Keratinocyte (primary cell): ENCODE measurements around the gene THBS2.

Experiments
- EZH2 ChIP-seq: IDR thresholded peaks from one replicate; pipeline ENCODE4 v1.6.1; 2012; ENCODE audit warnings: inconsistent platforms, mild to moderate bottlenecking, low read length, moderate library complexity
- TF ChIP-seq, protein P1 (sequence below), 3 experiments: IDR thresholded peaks in 1 of 3; conservative IDR thresholded peaks in 1 of 3; optimal IDR thresholded peaks in 1 of 3; 2 replicates in 2 of 3; 3 replicates in 1 of 3; pipeline versions ENCODE3 to v1.5.1; 2011; ENCODE audit warnings: low read length in 3 of 3, mild to moderate bottlenecking in 3 of 3, moderate library complexity in 2 of 3, control low read depth in 1 of 3, inconsistent platforms in 1 of 3; ENCODE audit not compliant: insufficient read depth in 2 of 3; ENCODE audit errors: extremely low read depth in 1 of 3

DNA sequence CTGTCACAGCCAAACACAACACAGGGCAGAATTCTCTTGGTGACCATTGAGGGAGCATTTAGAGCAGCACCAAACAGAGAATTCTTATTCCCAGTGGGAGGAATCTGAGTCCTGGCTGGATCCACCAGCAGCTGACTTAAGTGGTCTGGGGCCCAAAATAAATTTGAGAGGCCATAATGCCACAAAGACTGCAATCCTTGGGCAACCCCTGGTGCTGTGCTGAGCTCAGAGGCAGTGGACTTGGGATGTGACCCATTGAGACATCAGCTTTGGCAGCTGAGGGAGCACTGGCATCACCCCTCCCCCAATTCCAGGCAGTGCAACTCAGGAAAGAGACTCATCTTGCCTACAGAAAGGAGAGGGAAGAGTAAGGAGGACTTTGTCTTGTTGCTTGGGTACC is 48.6 kb upstream of the THBS2 start:
- TF ChIP-seq, protein P1, sequence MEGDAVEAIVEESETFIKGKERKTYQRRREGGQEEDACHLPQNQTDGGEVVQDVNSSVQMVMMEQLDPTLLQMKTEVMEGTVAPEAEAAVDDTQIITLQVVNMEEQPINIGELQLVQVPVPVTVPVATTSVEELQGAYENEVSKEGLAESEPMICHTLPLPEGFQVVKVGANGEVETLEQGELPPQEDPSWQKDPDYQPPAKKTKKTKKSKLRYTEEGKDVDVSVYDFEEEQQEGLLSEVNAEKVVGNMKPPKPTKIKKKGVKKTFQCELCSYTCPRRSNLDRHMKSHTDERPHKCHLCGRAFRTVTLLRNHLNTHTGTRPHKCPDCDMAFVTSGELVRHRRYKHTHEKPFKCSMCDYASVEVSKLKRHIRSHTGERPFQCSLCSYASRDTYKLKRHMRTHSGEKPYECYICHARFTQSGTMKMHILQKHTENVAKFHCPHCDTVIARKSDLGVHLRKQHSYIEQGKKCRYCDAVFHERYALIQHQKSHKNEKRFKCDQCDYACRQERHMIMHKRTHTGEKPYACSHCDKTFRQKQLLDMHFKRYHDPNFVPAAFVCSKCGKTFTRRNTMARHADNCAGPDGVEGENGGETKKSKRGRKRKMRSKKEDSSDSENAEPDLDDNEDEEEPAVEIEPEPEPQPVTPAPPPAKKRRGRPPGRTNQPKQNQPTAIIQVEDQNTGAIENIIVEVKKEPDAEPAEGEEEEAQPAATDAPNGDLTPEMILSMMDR (optimal IDR thresholded peaks at IDR 0.05 in 1 of 3, IDR thresholded peaks at IDR 0.05 in 1 of 3, conservative IDR thresholded peaks at IDR 0.05 in 1 of 3; ENCODE audit: extremely low read depth in 1 of 3, insufficient read depth in 2 of 3, low read length in 3 of 3) = no peak
- no peak for TF ChIP-seq EZH2
